CD4-positive, alpha-beta memory T cell (primary cell): ENCODE results near the gene USP25. TPM values are rescaled to one million over a fixed set of nuclear protein-coding genes. Genes with fewer than 3 reads are reported as not detected.
"Not testable (repeated sequence)": the region's sequence is repeated elsewhere in the genome, so short reads cannot be mapped to it uniquely, and the experiment has no call there.

Experiments
- CTCF ChIA-PET: fragments of 350-600 bp; sonication (Branson Sonifier 250); formaldehyde crosslinking; loops from one replicate; lab custom pipeline; 2021; ENCODE audit warnings: inconsistent platforms; ENCODE audit not compliant: partially characterized antibody; lab: Charles Lee
- POLR2A ChIA-PET: fragments of 350-600 bp; sonication (Branson Sonifier 250); formaldehyde crosslinking; loops from one replicate; lab custom pipeline; 2021; ENCODE audit not compliant: partially characterized antibody; lab: Charles Lee
- DNase-seq, 5 donors: peaks; one replicate each; pipeline versions ENCODE4 v3.0.0 to v3.0.0-alpha.2; 2020 to 2022; ENCODE audit warnings: mixed read lengths in 1 of 5
- H3K27ac ChIP-seq: one replicate; pipeline ENCODE4 v1.7.0; 2013; ENCODE audit warnings: low read depth, low read length
- H3K27me3 ChIP-seq: 2 replicates; pipeline ENCODE4 v1.7.0; 2013; ENCODE audit warnings: mild to moderate bottlenecking, low read length, moderate library complexity; ENCODE audit not compliant: insufficient read depth
- H3K36me3 ChIP-seq: 2 replicates; pipeline ENCODE4 v1.7.0; 2013; ENCODE audit warnings: mild to moderate bottlenecking, low read length, moderate library complexity; ENCODE audit not compliant: insufficient read depth
- H3K4me1 ChIP-seq: 2 replicates; pipeline ENCODE4 v1.7.0; 2013; ENCODE audit warnings: mild to moderate bottlenecking, low read length, moderate library complexity; ENCODE audit not compliant: insufficient read depth
- H3K4me3 ChIP-seq, 2 donors: one replicate each; pipeline ENCODE4 v1.7.0; 2013; ENCODE audit warnings: low read length in 2 of 2, mild to moderate bottlenecking in 1 of 2
- H3K9me3 ChIP-seq, 2 donors: one replicate each; pipeline ENCODE4 v1.7.0; 2013; ENCODE audit warnings: low read length in 2 of 2, control low read depth in 1 of 2; ENCODE audit not compliant: control insufficient read depth in 1 of 2
- H3K27ac Mint-ChIP-seq, 7 donors: one replicate each; pipeline ENCODE4 v1.8.0; 2020 to 2021; ENCODE audit warnings: mixed read lengths in 7 of 7, mild to moderate bottlenecking in 6 of 7, inconsistent platforms in 3 of 7, moderate library complexity in 3 of 7
- H3K27me3 Mint-ChIP-seq, 2 donors: one replicate each; pipeline ENCODE4 v1.8.0; 2020 to 2021; ENCODE audit warnings: mixed read lengths in 2 of 2
- H3K36me3 Mint-ChIP-seq, 2 donors: one replicate each; pipeline ENCODE4 v1.8.0; 2020 to 2021; ENCODE audit warnings: mixed read lengths in 2 of 2, inconsistent platforms in 1 of 2, mild to moderate bottlenecking in 1 of 2
- H3K4me1 Mint-ChIP-seq, 4 donors: one replicate each; pipeline ENCODE4 v1.8.0; 2020 to 2021; ENCODE audit warnings: mixed read lengths in 4 of 4, mild to moderate bottlenecking in 1 of 4
- H3K4me3 Mint-ChIP-seq, 8 donors: one replicate each; pipeline ENCODE4 v1.8.0; 2020 to 2021; ENCODE audit warnings: mixed read lengths in 8 of 8, mild to moderate bottlenecking in 7 of 8, moderate library complexity in 6 of 8, inconsistent platforms in 3 of 8
- H3K9me3 Mint-ChIP-seq, 8 donors: one replicate each; pipeline ENCODE4 v1.8.0; 2020 to 2021; ENCODE audit warnings: mixed read lengths in 8 of 8, mild to moderate bottlenecking in 5 of 8, inconsistent platforms in 3 of 8, moderate library complexity in 1 of 8
- intact Hi-C: fragments of 100-400 bp; cut with micrococcal nuclease; formaldehyde crosslinking; loops from one replicate; pipeline ENCODE4 v1.15.1; 2023
- polyA plus RNA-seq, 2 donors: library from polyadenylated mRNA; unstranded; fragments of 300-500 nt; fragmentation: Illumina TruSeq; gene quantifications; one replicate each; pipeline ENCODE4 v1.2.3, GENCODE V29; 2021
- total RNA-seq, 2 experiments: library from RNA; stranded (reverse); gene quantifications; one replicate each; pipeline ENCODE4 v1.2.3, GENCODE V29; 2021

Gene USP25
- total and polyA plus RNA-seq, 4 experiments from 2014 or later, result 6.2 to 73.5 (median 49.1) TPM

DNA sequence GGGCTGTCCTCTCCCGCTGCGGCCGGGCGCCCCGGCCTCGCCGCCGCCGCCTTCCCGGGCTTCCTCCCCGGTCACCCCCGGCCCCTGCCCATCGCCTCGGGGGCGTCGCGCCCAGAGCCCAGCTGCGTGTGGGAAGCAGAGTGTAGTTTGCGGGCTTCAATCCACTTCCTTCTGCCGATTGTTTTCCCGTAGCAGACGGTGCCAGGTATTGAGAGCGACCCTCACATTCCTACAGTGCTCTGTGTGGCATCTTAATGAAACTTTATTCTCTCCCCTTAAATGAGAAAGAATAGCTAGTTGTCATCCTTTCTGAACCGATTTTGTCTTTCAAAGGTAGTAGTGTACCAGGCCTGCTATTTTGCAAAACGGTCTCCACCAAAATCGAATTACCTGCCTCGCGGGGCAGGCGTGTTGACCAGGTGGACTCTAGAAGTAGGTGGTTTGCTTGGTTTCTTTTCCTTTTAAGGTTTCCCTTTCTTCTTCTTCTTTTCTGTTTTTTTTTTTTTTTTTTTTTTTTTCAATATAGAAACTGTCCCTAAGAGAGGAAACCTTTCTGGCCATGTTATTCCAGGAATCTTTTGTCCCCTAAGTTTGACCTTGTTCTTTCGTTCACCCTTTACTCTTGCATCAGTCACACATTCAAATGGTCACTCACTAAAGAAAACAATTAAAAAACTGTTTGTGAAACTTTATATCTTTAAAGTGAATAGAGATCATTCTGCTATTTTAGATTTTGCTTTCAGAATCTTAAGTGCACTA is 881 bp downstream of the USP25 start:
- Histone ChIP-seq H3K9me3 (no peaks in the 10 kb centered on the region), H3K36me3 (no peaks in the 10 kb centered on the region), H3K4me1 (peaks cover 46% of the 10 kb centered on the region), H3K4me3 (peak overlapping the region; percentile 47 to 59), H3K27me3 (no peaks in the 10 kb centered on the region), H3K27ac (peak overlapping the region; percentile 65)
- Mint-ChIP-seq H3K27me3 (no peaks in the 10 kb centered on the region), H3K27ac (peak overlapping the region; percentile 83 to 96 (median 95)), H3K4me3 (peak overlapping the region; percentile 57 to 98 (median 94)), H3K4me1 (peaks cover 22 to 50% (median 36%) of the 10 kb centered on the region in 4 donors), H3K9me3 (no peaks in the 10 kb centered on the region), H3K36me3 (peaks cover 0 to 3% of the 10 kb centered on the region in 2 donors)
- ChIA-PET CTCF (interaction anchor here (1.0 to 1.1 kb wide), 3 partner anchors 57 to 96 kb away, joined by 3 to 5 read pairs (median 5); no protein-coding TSS in a partner anchor), POLR2A (interaction anchor here (0.5 to 1.5 kb wide), 7 partner anchors 40 to 1249 kb away, joined by 3 to 7 read pairs (median 3); no protein-coding TSS in a partner anchor)
- DNase-seq, result peak in 1 of 5 donors; percentile 16
- intact Hi-C loops, result loop anchor here (2.0 to 5.0 kb wide), 6 partner anchors 38 to 1882 kb away; partner anchors contain the start of genes BTG3 and SAMSN1

DNA sequence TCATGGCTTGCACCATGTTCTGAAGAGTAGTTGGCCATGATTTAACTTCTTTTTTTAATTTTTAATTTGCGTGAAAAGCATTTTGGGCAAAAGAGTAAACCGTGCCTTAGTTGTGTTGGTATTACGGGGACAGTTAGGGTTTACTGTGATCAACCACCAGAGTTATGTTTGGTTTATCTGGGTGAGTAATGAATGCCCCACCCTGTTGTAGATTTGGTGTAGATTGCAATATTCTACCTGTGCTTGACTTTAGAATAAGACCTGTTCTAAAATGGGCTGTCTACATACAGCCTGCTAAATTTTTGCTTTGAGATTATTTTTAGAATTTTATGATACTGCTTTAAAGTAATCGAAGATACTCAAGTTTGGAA is 1.4 kb downstream of the USP25 start:
- CTCF ChIA-PET, result interaction anchor here (1.0 kb wide), 2 partner anchors 56 to 92 kb away, joined by 3 to 5 read pairs; no protein-coding TSS in a partner anchor
- Histone ChIP-seq H3K4me3 (peak overlapping the region; percentile 47 to 59), H3K4me1 (peaks cover 51% of the 10 kb centered on the region), H3K36me3 (no peaks in the 10 kb centered on the region), H3K9me3 (no peaks in the 10 kb centered on the region), H3K27me3 (no peaks in the 10 kb centered on the region), H3K27ac (peak overlapping the region; percentile 65)
- Mint-ChIP-seq H3K4me3 (peak overlapping the region; percentile 57 to 98 (median 94)), H3K4me1 (peaks cover 26 to 56% (median 41%) of the 10 kb centered on the region in 4 donors), H3K27me3 (no peaks in the 10 kb centered on the region), H3K36me3 (peaks cover 0 to 3% of the 10 kb centered on the region in 2 donors), H3K27ac (peak overlapping the region; percentile 83 to 96 (median 95)), H3K9me3 (no peaks in the 10 kb centered on the region)
- intact Hi-C loops, result loop anchor here (2.0 to 5.0 kb wide), 6 partner anchors 38 to 1881 kb away; partner anchors contain the start of genes BTG3 and SAMSN1
- POLR2A ChIA-PET, result interaction anchor here (1.0 to 1.5 kb wide), 4 partner anchors 40 to 218 kb away, joined by 3 to 7 read pairs (median 4); no protein-coding TSS in a partner anchor
- DNase-seq, result peak in 4 of 5 donors; percentile 23 to 57 (median 30)

DNA sequence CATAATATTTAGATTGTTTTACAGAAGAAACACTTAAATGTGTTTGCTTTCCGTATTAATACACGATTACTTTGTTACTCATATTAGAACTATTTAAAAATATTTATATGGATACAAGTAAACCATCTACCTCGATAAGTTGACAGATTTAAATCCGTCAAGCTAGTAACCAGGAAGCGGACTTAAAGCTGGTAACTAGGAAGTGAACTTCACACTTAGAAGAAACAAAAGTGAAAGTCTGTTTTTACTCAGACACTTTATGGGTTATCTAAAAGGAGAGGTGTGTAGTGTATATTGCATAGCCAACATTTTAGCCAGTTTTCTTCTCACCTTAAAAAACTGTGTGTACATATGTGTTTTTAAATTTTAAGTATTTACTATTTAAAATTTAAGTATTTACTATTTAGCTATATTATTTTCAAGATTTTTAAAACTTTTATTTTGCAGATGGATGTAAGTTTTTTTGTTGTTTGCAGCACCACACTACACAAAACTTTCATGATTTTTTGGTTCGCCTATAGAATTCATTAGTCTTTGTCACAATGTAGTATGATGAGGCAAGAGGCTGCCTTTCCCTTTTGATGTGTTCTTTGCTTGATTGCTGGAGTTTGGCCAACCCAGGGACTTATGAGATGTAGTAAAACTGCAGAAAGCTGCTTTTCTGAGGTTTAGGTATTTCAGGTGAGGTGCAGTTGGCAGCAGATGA is 2.7 kb downstream of the USP25 start:
- Mint-ChIP-seq H3K36me3 (peaks cover 0 to 3% of the 10 kb centered on the region in 2 donors), H3K4me3 (peak overlapping the region; percentile 70 to 96 (median 94)), H3K9me3 (no peaks in the 10 kb centered on the region), H3K4me1 (peaks cover 31 to 68% (median 49%) of the 10 kb centered on the region in 4 donors), H3K27ac (peak overlapping the region; percentile 68 to 96 (median 87)), H3K27me3 (no peaks in the 10 kb centered on the region)
- peaks cover 63% of the 10 kb centered on the region for H3K4me1 ChIP-seq
- peak overlapping the region; percentile 65 for H3K27ac ChIP-seq
- H3K4me3 ChIP-seq, result peak overlapping the region; percentile 47 to 59
- H3K9me3 ChIP-seq, result no peaks in the 10 kb centered on the region
- intact Hi-C loops, result loop anchor here (2.0 to 5.0 kb wide), 7 partner anchors 14 to 1880 kb away; partner anchors contain the start of genes BTG3, HSPA13 and SAMSN1
- ChIA-PET CTCF (interaction anchor here (1.2 kb wide), 1 partner anchor 91 kb away, joined by 4 read pairs; no protein-coding TSS in a partner anchor), POLR2A (interaction anchor here (0.9 to 1.9 kb wide), 5 partner anchors 11 to 667 kb away, joined by 3 to 7 read pairs (median 4); no protein-coding TSS in a partner anchor)
- H3K36me3 ChIP-seq, result no peaks in the 10 kb centered on the region
- no peaks in the 10 kb centered on the region for H3K27me3 ChIP-seq
- peak; percentile 55 to 77 (median 63) for DNase-seq

DNA sequence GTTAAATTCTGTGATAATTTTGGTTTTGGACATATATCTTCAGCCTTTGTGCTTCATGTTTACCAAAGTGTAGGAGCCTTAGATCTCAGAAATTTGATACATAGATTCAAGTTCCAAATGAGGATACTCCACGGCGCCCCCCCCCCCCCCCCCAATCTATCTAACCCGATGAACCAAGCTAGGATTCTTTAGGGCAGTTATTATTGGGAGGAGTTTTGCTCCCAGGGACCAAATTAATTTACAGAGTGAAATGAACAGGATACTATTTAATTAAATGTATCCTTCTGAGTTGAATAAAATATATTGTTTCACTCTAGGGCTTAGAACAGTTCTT is 3.2 kb downstream of the USP25 start:
- peaks cover 68% of the 10 kb centered on the region for H3K4me1 ChIP-seq

DNA sequence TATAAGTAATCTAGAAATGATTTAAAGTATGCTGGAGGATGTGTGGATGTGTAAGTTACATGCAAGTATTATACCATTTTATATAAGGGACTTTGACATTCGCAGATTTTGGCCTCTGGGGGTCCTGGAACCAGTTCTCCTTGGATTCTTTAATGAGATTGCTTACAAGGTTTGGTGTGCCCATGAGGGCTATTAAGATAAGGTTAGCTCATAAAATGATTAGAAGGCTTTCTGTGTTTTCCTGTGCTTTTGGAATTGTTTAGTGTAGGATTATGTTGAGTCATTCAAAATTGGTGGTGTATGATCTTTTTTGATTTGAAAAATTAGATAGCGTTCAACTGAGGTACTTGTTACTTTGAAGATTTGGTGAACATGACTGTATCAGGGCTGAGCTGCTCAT is 5.6 kb downstream of the USP25 start:
- Mint-ChIP-seq H3K27ac (peak overlapping the region; percentile 52 to 92 (median 83)), H3K36me3 (peaks cover 3 to 4% of the 10 kb centered on the region in 2 donors), H3K27me3 (no peaks in the 10 kb centered on the region), H3K4me1 (peaks cover 57 to 93% (median 74%) of the 10 kb centered on the region in 4 donors), H3K9me3 (no peaks in the 10 kb centered on the region), H3K4me3 (peak overlapping the region in 7 of 8 donors; percentile 47 to 79 (median 68))
- peaks cover 89% of the 10 kb centered on the region for H3K4me1 ChIP-seq
- no peak overlapping the region for H3K27ac ChIP-seq
- H3K27me3 ChIP-seq, result no peaks in the 10 kb centered on the region
- no peaks in the 10 kb centered on the region for H3K9me3 ChIP-seq
- CTCF ChIA-PET, result no interaction called here
- H3K4me3 ChIP-seq, result no peak overlapping the region
- no peak for DNase-seq
- POLR2A ChIA-PET, result interaction anchor here (0.7 to 2.7 kb wide), 3 partner anchors 14 to 143 kb away, joined by 3 to 11 read pairs (median 3); no protein-coding TSS in a partner anchor
- H3K36me3 ChIP-seq, result no peaks in the 10 kb centered on the region
- intact Hi-C loops, result no loop called here

More for the DNA sequence above, 3.2 kb downstream of the USP25 start:
- Histone ChIP-seq H3K27ac (peak overlapping the region; percentile 59), H3K36me3 (no peaks in the 10 kb centered on the region), H3K27me3 (no peaks in the 10 kb centered on the region), H3K9me3 (no peaks in the 10 kb centered on the region), H3K4me3 (peak overlapping the region in 1 of 2 donors; percentile 49)
- Mint-ChIP-seq H3K27ac (peak overlapping the region; percentile 78 to 93 (median 88)), H3K9me3 (no peaks in the 10 kb centered on the region), H3K4me3 (peak overlapping the region; percentile 74 to 86 (median 80)), H3K36me3 (peaks cover 2 to 3% of the 10 kb centered on the region in 2 donors), H3K4me1 (peaks cover 35 to 73% (median 53%) of the 10 kb centered on the region in 4 donors), H3K27me3 (no peaks in the 10 kb centered on the region)
- POLR2A ChIA-PET, result interaction anchor here (1.3 to 1.9 kb wide), 3 partner anchors 90 to 667 kb away, joined by 4 to 7 read pairs (median 4); no protein-coding TSS in a partner anchor
- DNase-seq, result no peak
- CTCF ChIA-PET, result interaction anchor here (1.2 kb wide), 1 partner anchor 91 kb away, joined by 4 read pairs; no protein-coding TSS in a partner anchor
- intact Hi-C loops, result loop anchor here (1.0 to 5.0 kb wide), 8 partner anchors 14 to 1879 kb away; partner anchors contain the start of genes BTG3, HSPA13 and SAMSN1

DNA sequence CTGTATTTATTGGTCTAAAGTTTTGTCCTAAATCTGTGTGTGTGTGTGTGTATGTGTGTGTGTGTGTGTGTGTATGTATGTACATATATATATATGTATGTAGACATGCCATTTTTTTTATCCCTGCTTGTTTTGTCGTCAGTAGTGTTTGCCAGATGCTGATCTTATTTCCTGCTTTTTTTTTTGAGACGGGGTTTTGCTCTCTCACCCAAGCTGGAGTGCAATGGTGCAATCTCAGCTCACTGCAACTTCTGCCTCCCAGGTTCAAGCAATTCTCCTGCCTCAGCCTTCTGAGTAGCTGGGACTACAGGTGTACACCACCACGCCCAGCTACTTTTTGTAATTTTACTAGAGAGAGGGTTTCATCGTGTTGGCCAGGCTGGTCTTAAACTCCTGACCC is 6.1 kb downstream of the USP25 start:
- CTCF ChIA-PET, H3K27me3 ChIP-seq, H3K36me3 ChIP-seq, intact Hi-C loops, H3K27me3 Mint-ChIP-seq, H3K36me3 Mint-ChIP-seq, H3K9me3 ChIP-seq, H3K9me3 Mint-ChIP-seq, H3K27ac ChIP-seq: not testable (repeated sequence)
- peaks cover 94% of the 10 kb centered on the region for H3K4me1 ChIP-seq
- H3K4me3 Mint-ChIP-seq, result peak overlapping the region; percentile 11 to 80 (median 70)
- H3K4me3 ChIP-seq, result peak overlapping the region in 1 of 2 donors; percentile 3
- H3K27ac Mint-ChIP-seq, result peak overlapping the region; percentile 52 to 92 (median 83)
- POLR2A ChIA-PET, result interaction anchor here (0.7 to 2.7 kb wide), 3 partner anchors 13 to 143 kb away, joined by 3 to 11 read pairs (median 3); no protein-coding TSS in a partner anchor
- DNase-seq, result peak in 2 of 5 donors; percentile 6 to 15
- peaks cover 60 to 98% (median 77%) of the 10 kb centered on the region in 4 donors for H3K4me1 Mint-ChIP-seq
